Endothelial cell (in vitro differentiated cells): Measurements from ENCODE around the gene ITIH5. TPM values are rescaled to one million over a fixed set of nuclear protein-coding genes. Genes with fewer than 3 reads are reported as not detected.
A peak's percentile ranks its signal among the peaks of the same experiment; 100 is the strongest.

Experiments
- DNase-seq: peaks from one replicate; pipeline ENCODE4 v3.0.0; 2021; ENCODE audit warnings: low spot score
- H3K27ac Mint-ChIP-seq: one replicate; pipeline ENCODE4 v1.8.0; 2021; ENCODE audit warnings: mixed read lengths, inconsistent platforms; ENCODE audit not compliant: unreplicated experiment
- H3K27me3 Mint-ChIP-seq: one replicate; pipeline ENCODE4 v1.8.0; 2021; ENCODE audit warnings: mild to moderate bottlenecking, moderate library complexity, mixed read lengths, inconsistent platforms; ENCODE audit not compliant: unreplicated experiment
- H3K36me3 Mint-ChIP-seq: one replicate; pipeline ENCODE4 v1.8.0; 2021; ENCODE audit warnings: mild to moderate bottlenecking, low read depth, mixed read lengths, inconsistent platforms; ENCODE audit not compliant: unreplicated experiment
- H3K4me1 Mint-ChIP-seq: one replicate; pipeline ENCODE4 v1.8.0; 2021; ENCODE audit warnings: mild to moderate bottlenecking, mixed read lengths, inconsistent platforms; ENCODE audit not compliant: unreplicated experiment
- H3K4me3 Mint-ChIP-seq: one replicate; pipeline ENCODE4 v1.8.0; 2021; ENCODE audit warnings: mild to moderate bottlenecking, mixed read lengths, inconsistent platforms; ENCODE audit not compliant: unreplicated experiment
- H3K9me3 Mint-ChIP-seq: one replicate; pipeline ENCODE4 v1.8.0; 2021; ENCODE audit warnings: mixed read lengths, inconsistent platforms; ENCODE audit not compliant: unreplicated experiment
- CTCF ChIP-seq: fragments of 200-600 bp; sonication (generic); IDR thresholded peaks from one replicate; pipeline ENCODE4 v1.5.0; 2021; ENCODE audit warnings: antibody characterized with exemption; ENCODE audit not compliant: unreplicated experiment
- total RNA-seq: library from RNA; stranded (reverse); fragmentation: NEBNext Ultra II Directional; extraction: Animal tissue kit (Norgen Biotek cat#: 25700); gene quantifications from one replicate; pipeline ENCODE4 v1.2.1, GENCODE V29; 2021; ENCODE audit not compliant: unreplicated experiment

The ITIH5 gene
- total RNA-seq, 1 donor from 2014 or later = 0.36 TPM

- no peaks in the 10 kb centered on the region for H3K9me3 Mint-ChIP-seq
- no peaks in the 10 kb centered on the region for H3K4me1 Mint-ChIP-seq
- peaks cover under 1% of the 10 kb centered on the region for H3K36me3 Mint-ChIP-seq
- no peaks in the 10 kb centered on the region for H3K27me3 Mint-ChIP-seq
- no peak for DNase-seq
- TF ChIP-seq CTCF = no peak
- H3K27ac Mint-ChIP-seq = no peak overlapping the region
- H3K4me3 Mint-ChIP-seq = no peak overlapping the region
Observed at GRCh38 chr10:7532723-7533498, 133.9 kb downstream of the ITIH5 start.

GRCh38 chr10:7529638-7530037 is 137.1 kb downstream of the ITIH5 start:
- DNase-seq = peak; percentile 40
- no peaks in the 10 kb centered on the region for H3K4me1 Mint-ChIP-seq
- H3K27ac Mint-ChIP-seq = no peak overlapping the region
- peaks cover 3% of the 10 kb centered on the region for H3K27me3 Mint-ChIP-seq
- H3K9me3 Mint-ChIP-seq = no peaks in the 10 kb centered on the region
- H3K4me3 Mint-ChIP-seq = no peak overlapping the region
- peak; percentile 24 for TF ChIP-seq CTCF
- H3K36me3 Mint-ChIP-seq = no peaks in the 10 kb centered on the region

GRCh38 chr10:7527468-7527867 is 139.3 kb downstream of the ITIH5 start:
- H3K36me3 Mint-ChIP-seq = no peaks in the 10 kb centered on the region
- no peak for DNase-seq

GRCh38 chr10:7526017-7526400 is 140.8 kb downstream of the ITIH5 start:
- DNase-seq = no peak
- Mint-ChIP-seq H3K27me3 (peaks cover 3% of the 10 kb centered on the region), H3K4me3 (no peak overlapping the region), H3K36me3 (no peaks in the 10 kb centered on the region), H3K4me1 (no peaks in the 10 kb centered on the region), H3K9me3 (no peaks in the 10 kb centered on the region), H3K27ac (no peak overlapping the region)
- TF ChIP-seq CTCF = no peak

More at GRCh38 chr10:7527468-7527867, 139.3 kb downstream of the ITIH5 start:
- peaks cover 3% of the 10 kb centered on the region for H3K27me3 Mint-ChIP-seq
- H3K4me3 Mint-ChIP-seq = no peak overlapping the region
- TF ChIP-seq CTCF = no peak
- H3K4me1 Mint-ChIP-seq = no peaks in the 10 kb centered on the region
- no peak overlapping the region for H3K27ac Mint-ChIP-seq
- H3K9me3 Mint-ChIP-seq = no peaks in the 10 kb centered on the region

- Mint-ChIP-seq H3K4me3 (no peak overlapping the region), H3K27ac (no peak overlapping the region), H3K4me1 (no peaks in the 10 kb centered on the region), H3K9me3 (no peaks in the 10 kb centered on the region), H3K27me3 (peaks cover 3% of the 10 kb centered on the region), H3K36me3 (no peaks in the 10 kb centered on the region)
- TF ChIP-seq CTCF = peak; percentile 60
- peak; percentile 74 for DNase-seq
Observed at GRCh38 chr10:7525314-7526016, 141.3 kb downstream of the ITIH5 start.
